GDM1 (cell line): ENCODE measurements around the gene HBA1.
"Not testable (repeated sequence)": the region's sequence is repeated elsewhere in the genome, so short reads cannot be mapped to it uniquely, and the experiment has no call there.

Experiments
- DNase-seq: peaks from one replicate; lab custom pipeline; 2025; lab: John Stamatoyannopoulos, UW

Gene HBA1

DNA sequence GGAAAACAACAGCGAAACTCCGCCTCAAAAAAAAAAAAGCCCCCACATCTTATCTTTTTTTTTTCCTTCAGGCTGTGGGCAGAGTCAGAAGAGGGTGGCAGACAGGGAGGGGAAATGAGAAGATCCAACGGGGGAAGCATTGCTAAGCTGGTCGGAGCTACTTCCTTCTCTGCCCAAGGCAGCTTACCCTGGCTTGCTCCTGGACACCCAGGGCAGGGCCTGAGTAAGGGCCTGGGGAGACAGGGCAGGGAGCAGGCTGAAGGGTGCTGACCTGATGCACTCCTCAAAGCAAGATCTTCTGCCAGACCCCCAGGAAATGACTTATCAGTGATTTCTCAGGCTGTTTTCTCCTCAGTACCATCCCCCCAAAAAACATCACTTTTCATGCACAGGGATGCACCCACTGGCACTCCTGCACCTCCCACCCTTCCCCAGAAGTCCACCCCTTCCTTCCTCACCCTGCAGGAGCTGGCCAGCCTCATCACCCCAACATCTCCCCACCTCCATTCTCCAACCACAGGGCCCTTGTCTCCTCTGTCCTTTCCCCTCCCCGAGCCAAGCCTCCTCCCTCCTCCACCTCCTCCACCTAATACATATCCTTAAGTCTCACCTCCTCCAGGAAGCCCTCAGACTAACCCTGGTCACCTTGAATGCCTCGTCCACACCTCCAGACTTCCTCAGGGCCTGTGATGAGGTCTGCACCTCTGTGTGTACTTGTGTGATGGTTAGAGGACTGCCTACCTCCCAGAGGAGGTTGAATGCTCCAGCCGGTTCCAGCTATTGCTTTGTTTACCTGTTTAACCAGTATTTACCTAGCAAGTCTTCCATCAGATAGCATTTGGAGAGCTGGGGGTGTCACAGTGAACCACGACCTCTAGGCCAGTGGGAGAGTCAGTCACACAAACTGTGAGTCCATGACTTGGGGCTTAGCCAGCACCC lies 1.2 kb upstream of the HBA1 start:
- peak; percentile 15 for DNase-seq

DNA sequence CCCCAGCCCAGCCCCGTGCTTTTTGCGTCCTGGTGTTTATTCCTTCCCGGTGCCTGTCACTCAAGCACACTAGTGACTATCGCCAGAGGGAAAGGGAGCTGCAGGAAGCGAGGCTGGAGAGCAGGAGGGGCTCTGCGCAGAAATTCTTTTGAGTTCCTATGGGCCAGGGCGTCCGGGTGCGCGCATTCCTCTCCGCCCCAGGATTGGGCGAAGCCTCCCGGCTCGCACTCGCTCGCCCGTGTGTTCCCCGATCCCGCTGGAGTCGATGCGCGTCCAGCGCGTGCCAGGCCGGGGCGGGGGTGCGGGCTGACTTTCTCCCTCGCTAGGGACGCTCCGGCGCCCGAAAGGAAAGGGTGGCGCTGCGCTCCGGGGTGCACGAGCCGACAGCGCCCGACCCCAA lies 474 bp upstream of the HBA1 start:
- not testable (repeated sequence) for DNase-seq

GRCh38 chr16:177394-177822 lies 928 bp downstream of the HBA1 start:
- no peak for DNase-seq

GRCh38 chr16:177981-178667 lies 1.6 kb downstream of the HBA1 start:
- DNase-seq: no peak

DNA sequence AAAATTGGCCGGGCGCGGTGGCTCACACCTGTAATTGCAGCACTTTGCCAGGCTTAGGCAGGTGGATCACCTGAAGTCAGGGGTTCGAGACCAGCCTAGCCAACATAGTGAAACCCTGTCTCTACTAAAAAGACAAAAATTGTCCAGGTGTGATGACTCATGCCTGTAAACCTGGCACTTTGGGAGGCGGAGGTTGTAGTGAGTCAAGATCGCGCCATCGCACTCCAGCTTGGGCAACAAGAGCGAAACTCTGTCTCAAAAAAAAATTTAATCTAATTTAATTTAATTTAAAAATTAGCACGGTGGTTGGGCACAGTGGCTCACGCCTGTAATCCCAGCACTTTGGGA lies 2.2 kb downstream of the HBA1 start:
- DNase-seq: no peak

- DNase-seq: no peak
Measured at GRCh38 chr16:179211-180092, 3.0 kb downstream of the HBA1 start.

- DNase-seq: peak; percentile 37
Measured at GRCh38 chr16:180101-180675, 3.7 kb downstream of the HBA1 start, which contains the start of gene HBQ1. HBQ1 (plus strand) TSS chr16:180459; CDS start chr16:180487, 28 bp downstream.

- peak; percentile 54 for DNase-seq
Measured at GRCh38 chr16:180681-181564, 4.4 kb downstream of the HBA1 start.

GRCh38 chr16:181565-182021 lies 5.1 kb downstream of the HBA1 start:
- DNase-seq: no peak

GRCh38 chr16:183005-183404 lies 6.5 kb downstream of the HBA1 start:
- DNase-seq: no peak

DNA sequence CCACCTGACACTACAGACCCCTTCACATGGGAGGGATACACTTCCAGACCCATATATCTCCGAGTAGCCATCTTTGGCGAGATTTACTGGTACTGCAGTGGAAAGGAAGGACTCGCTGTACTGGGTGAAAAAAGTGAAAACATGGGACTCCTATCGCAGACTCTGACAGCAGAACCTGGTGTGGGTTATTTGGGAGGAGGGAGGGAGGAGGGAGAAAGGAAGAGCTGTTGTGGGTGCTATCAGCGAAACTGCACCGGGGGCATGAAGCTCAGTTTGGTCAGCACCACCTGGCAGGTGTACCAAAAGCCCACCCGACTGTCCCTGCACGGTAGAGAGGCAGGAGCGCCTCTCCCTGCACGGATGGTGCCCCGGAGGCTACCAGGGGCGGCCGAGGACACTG lies 8.7 kb downstream of the HBA1 start:
- no peak for DNase-seq

DNA sequence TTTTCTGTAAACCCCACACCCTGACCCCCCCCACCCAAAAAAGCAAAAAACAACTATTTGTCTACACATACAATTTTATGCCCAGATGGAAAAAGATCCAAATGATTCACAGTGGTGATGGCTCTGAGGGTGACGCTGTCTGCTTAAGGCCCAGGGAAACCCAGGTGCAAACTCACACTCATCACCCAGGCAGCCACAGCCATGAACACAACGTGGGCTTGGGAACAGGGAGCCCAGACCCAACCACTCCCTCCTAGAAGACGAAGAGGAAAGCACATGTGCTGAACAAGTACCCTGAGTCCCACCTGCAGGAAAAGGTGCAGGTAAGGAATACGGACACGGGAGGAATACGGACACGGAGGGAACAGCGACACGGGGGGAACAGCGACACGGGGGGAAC lies 9.2 kb downstream of the HBA1 start:
- DNase-seq: no peak

GRCh38 chr16:187330-187729 lies 10.8 kb downstream of the HBA1 start:
- DNase-seq: no peak

- no peak for DNase-seq
Measured at GRCh38 chr16:188674-189073, 12.2 kb downstream of the HBA1 start.

DNA sequence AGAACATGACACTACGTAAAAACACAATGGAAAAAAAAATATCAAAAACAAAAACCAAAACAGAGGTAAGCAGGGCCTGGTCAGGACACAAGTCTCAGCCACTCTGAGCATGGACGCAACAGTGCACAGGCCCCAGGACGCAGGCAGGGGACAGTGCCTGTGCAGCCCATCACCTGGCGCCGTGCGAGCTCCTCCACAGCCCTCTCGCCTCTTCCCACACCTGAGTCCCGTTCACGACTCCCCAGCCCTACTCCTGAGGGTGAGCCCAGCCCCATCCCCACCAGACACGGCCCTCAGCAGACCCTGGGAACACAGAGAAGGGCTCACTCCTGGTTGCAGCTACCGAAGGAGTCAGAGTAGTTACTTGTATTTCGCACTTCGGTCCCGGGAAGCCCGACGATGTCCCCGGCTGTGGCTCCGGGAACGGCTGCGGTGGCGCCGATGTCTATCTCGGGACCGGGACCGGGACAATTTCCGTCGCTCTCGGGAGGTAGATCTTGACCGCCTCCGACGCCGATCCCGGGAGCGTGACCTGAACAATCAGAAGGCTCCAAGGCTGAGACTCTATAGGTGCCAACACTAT lies 13.2 kb downstream of the HBA1 start:
- no peak for DNase-seq

- DNase-seq: no peak
Measured at GRCh38 chr16:191831-192230, 15.4 kb downstream of the HBA1 start.

GRCh38 chr16:192686-193085 lies 16.2 kb downstream of the HBA1 start:
- no peak for DNase-seq

DNA sequence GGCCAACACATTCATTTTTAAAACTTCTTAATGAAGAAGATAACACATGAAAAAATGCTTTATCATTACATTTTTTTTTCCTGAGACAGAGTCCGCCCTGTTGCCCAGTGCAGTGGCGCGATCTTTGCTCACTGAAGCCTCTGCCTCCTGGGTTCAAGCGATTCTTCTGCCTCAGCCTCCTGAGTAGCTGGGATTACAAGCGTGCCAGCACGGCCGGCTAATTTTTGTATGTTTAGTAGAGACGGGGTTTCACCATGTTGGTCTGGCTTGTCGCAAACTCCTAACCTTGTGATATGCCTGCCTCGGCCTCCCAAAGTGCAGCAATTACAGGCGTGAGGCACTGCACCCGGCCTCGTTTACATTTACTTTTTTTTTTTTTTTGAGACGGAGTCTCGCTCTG lies 17.0 kb downstream of the HBA1 start:
- DNase-seq: no peak

DNA sequence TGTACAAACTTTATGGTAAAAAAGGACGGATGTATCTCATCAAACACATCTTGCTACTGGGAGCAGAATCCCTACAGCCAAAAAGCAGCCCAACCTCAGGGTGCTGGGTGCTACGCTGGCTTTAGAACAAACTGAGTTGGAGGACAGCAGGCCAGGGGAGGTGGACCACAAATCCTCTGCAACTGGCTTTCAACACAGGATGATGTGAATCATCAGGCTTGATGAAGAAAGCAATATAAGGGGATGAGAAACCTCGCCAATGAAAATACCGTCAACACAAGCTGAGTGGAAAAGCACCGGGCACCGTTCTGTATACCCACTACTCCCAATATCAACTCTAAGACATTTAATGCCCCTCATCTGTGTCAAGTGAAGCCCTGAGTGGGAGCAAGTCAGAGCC lies 18.0 kb downstream of the HBA1 start:
- no peak for DNase-seq

GRCh38 chr16:200388-200787 lies 23.9 kb downstream of the HBA1 start:
- no peak for DNase-seq
